ENCODE measurements around the gene FBXL16. TPM values are rescaled to one million over a fixed set of nuclear protein-coding genes. Genes with fewer than 3 reads are reported as not detected.

The FBXL16 gene
- total and polyA plus RNA-seq, 3 experiments from 2014 or later: 7.6 to 16.9 (median 11.1) TPM

DNA sequence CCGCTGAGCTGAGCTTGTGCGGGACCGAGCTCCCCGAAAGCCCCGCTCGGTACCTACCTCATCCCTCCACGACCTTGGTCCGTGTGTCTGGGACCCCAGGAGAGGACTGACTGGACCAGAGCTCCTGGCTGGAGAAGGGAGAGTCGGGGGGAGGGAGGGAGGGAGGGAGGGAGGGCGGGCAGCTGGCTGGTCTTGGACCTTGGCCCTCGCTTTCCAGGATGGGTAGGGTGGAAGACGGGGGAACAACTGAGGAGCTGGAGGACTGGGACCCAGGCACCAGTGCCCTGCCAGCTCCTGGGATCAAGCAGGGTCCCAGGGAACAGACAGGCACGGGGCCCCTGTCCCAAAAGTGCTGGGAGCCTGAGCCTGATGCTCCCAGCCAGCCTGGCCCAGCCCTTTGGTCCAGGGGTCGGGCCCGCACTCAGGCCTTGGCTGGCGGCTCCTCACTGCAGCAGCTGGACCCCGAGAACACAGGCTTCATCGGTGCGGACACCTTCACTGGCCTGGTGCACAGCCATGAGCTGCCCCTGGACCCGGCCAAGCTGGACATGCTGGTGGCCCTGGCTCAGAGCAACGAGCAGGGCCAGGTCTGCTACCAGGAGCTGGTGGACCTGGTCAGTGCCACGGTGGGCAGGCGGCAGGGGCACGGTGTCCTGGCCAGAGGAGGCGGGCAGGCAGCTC is 29.6 kb downstream of the FBXL16 start:
- peaks cover 0 to 6% of the 10 kb centered on the region in 2 donors for H3K27me3 Mint-ChIP-seq
- ChIA-PET POLR2A (interaction anchor here (1.1 to 1.2 kb wide), 2 partner anchors 28 to 32 kb away, joined by 3 read pairs; no protein-coding TSS in a partner anchor), CTCF (interaction anchor here (1.2 to 1.3 kb wide), 2 partner anchors 14 to 65 kb away, joined by 3 read pairs; partner anchors contain the start of gene CIAO3)
- H3K36me3 ChIP-seq (ENCODE audit: insufficient read depth, low read length): peaks cover 4% of the 10 kb centered on the region
- DNase-seq: no peak
- H3K27ac ChIP-seq (ENCODE audit: low read depth, low read length): no peak overlapping the region
- H3K27ac Mint-ChIP-seq: no peak overlapping the region
- H3K27me3 ChIP-seq (ENCODE audit: insufficient read depth, low read length, poor library complexity, severe bottlenecking): no peaks in the 10 kb centered on the region
- no peak overlapping the region for H3K4me3 ChIP-seq (ENCODE audit: low read length)
- no peak overlapping the region for H3K4me3 Mint-ChIP-seq
- no peaks in the 10 kb centered on the region for H3K9me3 Mint-ChIP-seq
- H3K36me3 Mint-ChIP-seq: peaks cover 0 to 25% (median 0%) of the 10 kb centered on the region in 3 donors
- peaks cover 5 to 22% (median 8%) of the 10 kb centered on the region in 3 donors for H3K4me1 Mint-ChIP-seq
- no peaks in the 10 kb centered on the region for H3K9me3 ChIP-seq (ENCODE audit: low read length)
- H3K4me1 ChIP-seq (ENCODE audit: insufficient read depth, low read length): peaks cover 13% of the 10 kb centered on the region

DNA sequence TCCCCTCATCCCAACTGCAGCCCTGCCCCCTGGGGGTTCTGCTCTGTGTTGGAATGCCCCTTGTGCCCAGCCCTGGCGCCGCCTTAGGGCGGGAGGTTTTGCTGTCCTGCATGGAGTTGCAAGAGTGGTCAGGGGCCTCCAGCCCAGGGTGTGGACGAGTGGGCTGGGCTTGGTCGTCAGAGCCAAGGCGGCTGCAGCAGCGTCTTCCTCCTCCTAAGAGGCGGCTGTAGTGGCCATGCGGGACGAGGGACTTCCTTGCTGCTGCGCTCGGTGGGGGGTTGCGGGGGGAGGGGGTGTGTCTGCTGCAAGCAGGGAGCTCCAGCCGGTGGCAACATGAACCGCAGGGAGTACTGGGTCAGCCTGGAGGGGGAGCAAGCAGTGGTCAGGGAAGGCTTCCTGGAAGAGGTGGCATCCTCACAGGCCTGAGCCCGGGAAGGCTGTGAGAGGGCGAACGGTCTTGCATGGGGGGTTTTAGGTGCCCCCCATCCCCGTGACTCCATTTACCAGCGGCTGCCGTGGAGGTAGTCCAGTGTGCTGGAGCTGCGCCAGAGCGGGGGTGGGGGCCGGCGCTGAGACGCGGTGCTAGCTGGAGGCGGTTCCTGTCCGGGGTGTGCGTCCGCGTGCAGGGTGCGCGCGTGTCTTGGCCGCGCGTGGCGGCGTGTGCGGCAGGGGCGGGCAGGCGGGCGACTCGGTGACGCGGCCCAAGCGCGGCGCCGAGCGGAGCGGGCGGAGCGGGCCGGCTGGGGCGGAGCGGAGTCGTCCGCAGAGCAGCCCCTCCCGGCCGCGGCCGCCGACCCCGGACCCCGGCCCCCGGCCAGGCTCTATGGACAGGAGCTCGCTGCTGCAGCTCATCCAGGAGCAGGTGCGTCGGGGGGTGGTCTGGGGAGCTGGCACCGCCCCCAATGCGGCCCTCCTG is 30.4 kb downstream of the FBXL16 start, which contains the start of gene RHBDL1:
TSS of gene RHBDL1 (plus strand) at position 704 of the 916 bp plus-strand sequence. CDS start at position 824, 120 bp downstream.
- Histone ChIP-seq H3K9me3 (ENCODE audit: low read length) (no peaks in the 10 kb centered on the region), H3K27ac (ENCODE audit: low read depth, low read length) (no peak within 1 kb of the TSS), H3K27me3 (ENCODE audit: insufficient read depth, low read length, poor library complexity, severe bottlenecking) (no peaks in the 10 kb centered on the region), H3K4me3 (ENCODE audit: low read length) (no peak within 1 kb of the TSS), H3K4me1 (ENCODE audit: insufficient read depth, low read length) (peaks cover 10% of the 10 kb centered on the region), H3K36me3 (ENCODE audit: insufficient read depth, low read length) (peaks cover 4% of the 10 kb centered on the region)
- POLR2A ChIA-PET: interaction anchor here (1.2 kb wide), 1 partner anchor 29 kb away, joined by 3 read pairs; no protein-coding TSS in a partner anchor
- CTCF ChIA-PET: interaction anchor here (1.2 to 1.3 kb wide), 2 partner anchors 13 to 66 kb away, joined by 3 read pairs; partner anchors contain the start of gene CIAO3
- Mint-ChIP-seq H3K27me3 (peaks cover 0 to 6% of the 10 kb centered on the region in 2 donors), H3K4me3 (peak within 1 kb of the TSS in 5 of 7 donors; percentile 15 to 40 (median 27)), H3K4me1 (peaks cover 5 to 20% (median 6%) of the 10 kb centered on the region in 3 donors), H3K9me3 (no peaks in the 10 kb centered on the region), H3K36me3 (peaks cover 0 to 30% (median 0%) of the 10 kb centered on the region in 3 donors), H3K27ac (no peak within 1 kb of the TSS)
- no peak for DNase-seq

DNA sequence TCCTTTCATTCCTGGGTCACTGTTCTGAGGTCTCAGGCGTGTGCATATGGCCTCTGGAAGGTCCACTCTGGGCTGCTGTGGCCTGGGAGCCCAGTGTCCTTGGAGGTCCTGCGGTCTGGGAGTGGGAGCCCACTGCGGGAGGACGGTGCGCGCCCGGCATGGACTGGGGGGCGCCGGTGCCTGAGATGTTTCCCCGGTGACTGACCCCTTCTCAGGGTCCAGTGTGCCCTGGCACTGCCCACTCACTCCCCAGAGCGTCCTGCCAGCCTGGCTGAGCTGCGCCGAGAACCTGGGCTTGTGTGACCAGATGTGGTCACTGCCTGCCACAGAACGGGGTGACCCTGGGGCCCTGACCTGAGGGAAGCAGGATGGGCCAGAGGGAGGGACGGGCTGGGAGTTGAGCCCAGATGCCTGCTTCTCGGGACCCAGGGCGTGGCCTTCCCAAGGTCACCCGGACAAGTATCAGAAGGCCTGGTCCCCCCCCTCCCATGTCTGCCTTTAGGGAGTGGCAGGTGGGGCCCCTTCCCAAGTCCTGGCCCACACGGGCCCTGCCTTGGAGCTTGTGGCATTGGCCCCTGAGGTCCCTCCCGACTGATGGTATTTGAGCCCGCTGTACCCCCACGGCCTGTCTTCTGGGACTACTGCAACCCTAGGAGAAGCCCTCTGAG is 31.3 kb downstream of the FBXL16 start:
- peaks cover 8% of the 10 kb centered on the region for H3K4me1 ChIP-seq (ENCODE audit: insufficient read depth, low read length)
- Mint-ChIP-seq H3K27me3 (peaks cover 0 to 6% of the 10 kb centered on the region in 2 donors), H3K27ac (no peak overlapping the region), H3K9me3 (no peaks in the 10 kb centered on the region), H3K4me1 (peaks cover 5 to 20% (median 5%) of the 10 kb centered on the region in 3 donors), H3K4me3 (peak overlapping the region in 2 of 7 donors; percentile 34), H3K36me3 (peaks cover 0 to 34% (median 0%) of the 10 kb centered on the region in 3 donors)
- no peaks in the 10 kb centered on the region for H3K27me3 ChIP-seq (ENCODE audit: insufficient read depth, low read length, poor library complexity, severe bottlenecking)
- POLR2A ChIA-PET: interaction anchor here (1.2 kb wide), 1 partner anchor 30 kb away, joined by 3 read pairs; no protein-coding TSS in a partner anchor
- peaks cover 4% of the 10 kb centered on the region for H3K36me3 ChIP-seq (ENCODE audit: insufficient read depth, low read length)
- H3K9me3 ChIP-seq (ENCODE audit: low read length): no peaks in the 10 kb centered on the region
- no peak overlapping the region for H3K27ac ChIP-seq (ENCODE audit: low read depth, low read length)
- CTCF ChIA-PET: no interaction called here
- DNase-seq: no peak
- H3K4me3 ChIP-seq (ENCODE audit: low read length): no peak overlapping the region

DNA sequence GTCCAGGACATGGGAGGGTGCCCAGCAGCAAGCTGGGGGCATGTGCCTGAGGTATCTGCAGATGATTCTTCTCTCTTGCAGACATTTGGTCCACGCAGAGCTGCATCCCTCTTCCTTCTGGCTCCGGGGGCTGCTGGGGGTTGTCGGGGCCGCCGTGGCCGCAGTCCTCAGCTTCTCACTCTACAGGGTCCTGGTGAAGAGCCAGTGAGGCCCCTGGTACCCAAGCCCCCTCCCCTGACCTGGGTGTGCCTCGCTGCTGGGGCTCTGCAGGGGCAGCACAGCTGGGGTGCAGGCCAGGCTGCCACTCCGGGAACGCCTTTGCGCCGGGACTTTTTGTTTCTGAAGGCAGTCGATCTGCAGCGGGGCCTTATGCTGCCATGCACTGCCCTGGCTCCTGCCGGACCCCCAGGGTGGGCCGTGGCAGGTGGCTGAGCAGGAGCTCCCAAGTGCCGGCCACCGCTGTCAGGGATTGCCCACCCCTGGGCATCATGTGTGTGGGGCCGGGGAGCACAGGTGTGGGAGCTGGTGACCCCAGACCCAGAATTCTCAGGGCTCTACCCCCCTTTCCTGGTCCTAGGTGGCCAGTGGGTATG is 32.1 kb downstream of the FBXL16 start:
- Histone ChIP-seq H3K4me1 (ENCODE audit: insufficient read depth, low read length) (peaks cover 5% of the 10 kb centered on the region), H3K4me3 (ENCODE audit: low read length) (no peak overlapping the region), H3K27me3 (ENCODE audit: insufficient read depth, low read length, poor library complexity, severe bottlenecking) (no peaks in the 10 kb centered on the region), H3K36me3 (ENCODE audit: insufficient read depth, low read length) (peaks cover 4% of the 10 kb centered on the region), H3K27ac (ENCODE audit: low read depth, low read length) (no peak overlapping the region), H3K9me3 (ENCODE audit: low read length) (no peaks in the 10 kb centered on the region)
- H3K4me1 Mint-ChIP-seq: peaks cover 0 to 20% (median 3%) of the 10 kb centered on the region in 3 donors
- H3K4me3 Mint-ChIP-seq: peak overlapping the region in 2 of 7 donors; percentile 23 to 34
- POLR2A ChIA-PET: no interaction called here
- H3K27ac Mint-ChIP-seq: peak overlapping the region in 1 of 8 donors; percentile 56
- H3K27me3 Mint-ChIP-seq: peaks cover 0 to 6% of the 10 kb centered on the region in 2 donors
- no peaks in the 10 kb centered on the region for H3K9me3 Mint-ChIP-seq
- no peak for DNase-seq
- H3K36me3 Mint-ChIP-seq: peaks cover 0 to 36% (median 0%) of the 10 kb centered on the region in 3 donors
- CTCF ChIA-PET: no interaction called here

DNA sequence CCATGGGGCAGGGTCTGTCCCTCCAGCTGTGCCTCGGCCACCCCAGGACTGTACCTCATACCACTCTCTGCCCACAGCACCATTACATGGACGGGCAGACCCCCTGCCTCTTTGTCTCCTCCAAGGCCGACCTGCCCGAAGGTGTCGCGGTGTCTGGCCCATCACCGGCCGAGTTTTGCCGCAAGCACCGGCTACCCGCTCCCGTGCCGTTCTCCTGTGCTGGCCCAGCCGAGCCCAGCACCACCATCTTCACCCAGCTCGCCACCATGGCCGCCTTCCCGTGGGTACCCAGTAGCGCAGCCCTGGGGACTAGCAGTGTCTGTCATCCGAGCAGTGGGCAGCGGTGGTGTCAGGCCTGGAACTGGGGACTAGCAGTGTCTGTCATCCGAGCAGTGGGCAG is 32.8 kb downstream of the FBXL16 start:
- Mint-ChIP-seq H3K4me1 (peaks cover 0 to 20% (median 3%) of the 10 kb centered on the region in 3 donors), H3K4me3 (peak overlapping the region in 2 of 7 donors; percentile 54 to 78), H3K27ac (peak overlapping the region in 1 of 8 donors; percentile 56), H3K9me3 (no peaks in the 10 kb centered on the region), H3K27me3 (peaks cover 0 to 6% of the 10 kb centered on the region in 2 donors), H3K36me3 (peaks cover 0 to 36% (median 0%) of the 10 kb centered on the region in 3 donors)
- DNase-seq: no peak
- POLR2A ChIA-PET: no interaction called here
- Histone ChIP-seq H3K9me3 (ENCODE audit: low read length) (no peaks in the 10 kb centered on the region), H3K36me3 (ENCODE audit: insufficient read depth, low read length) (peaks cover 4% of the 10 kb centered on the region), H3K27me3 (ENCODE audit: insufficient read depth, low read length, poor library complexity, severe bottlenecking) (no peaks in the 10 kb centered on the region), H3K4me1 (ENCODE audit: insufficient read depth, low read length) (peaks cover 5% of the 10 kb centered on the region), H3K27ac (ENCODE audit: low read depth, low read length) (no peak overlapping the region), H3K4me3 (ENCODE audit: low read length) (no peak overlapping the region)
- CTCF ChIA-PET: no interaction called here

DNA sequence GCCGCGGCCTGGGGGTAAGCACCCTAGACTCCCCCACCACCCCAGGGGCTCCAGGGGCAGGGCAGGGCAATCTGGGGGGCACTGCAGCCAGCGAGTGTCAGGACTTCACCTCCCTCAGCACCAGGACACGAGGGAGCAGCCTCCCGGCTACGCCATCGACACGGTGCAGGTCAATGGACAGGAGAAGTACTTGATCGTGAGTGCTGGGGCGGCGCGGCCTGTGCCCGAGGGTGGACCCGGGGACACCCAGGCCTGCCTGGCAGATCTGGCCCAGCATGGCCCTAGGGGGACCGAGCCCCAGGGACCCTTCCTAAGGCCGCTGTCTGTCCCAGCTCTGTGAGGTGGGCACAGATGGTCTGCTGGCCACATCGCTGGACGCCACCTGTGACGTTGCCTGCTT is 33.2 kb downstream of the FBXL16 start:
- Histone ChIP-seq H3K9me3 (ENCODE audit: low read length) (no peaks in the 10 kb centered on the region), H3K27ac (ENCODE audit: low read depth, low read length) (no peak overlapping the region), H3K27me3 (ENCODE audit: insufficient read depth, low read length, poor library complexity, severe bottlenecking) (no peaks in the 10 kb centered on the region), H3K4me3 (ENCODE audit: low read length) (no peak overlapping the region), H3K36me3 (ENCODE audit: insufficient read depth, low read length) (peaks cover 4% of the 10 kb centered on the region), H3K4me1 (ENCODE audit: insufficient read depth, low read length) (peaks cover 10% of the 10 kb centered on the region)
- H3K9me3 Mint-ChIP-seq: no peaks in the 10 kb centered on the region
- CTCF ChIA-PET: no interaction called here
- H3K4me1 Mint-ChIP-seq: peaks cover 5 to 25% (median 7%) of the 10 kb centered on the region in 3 donors
- peaks cover 0 to 36% (median 0%) of the 10 kb centered on the region in 3 donors for H3K36me3 Mint-ChIP-seq
- H3K27ac Mint-ChIP-seq: no peak overlapping the region
- POLR2A ChIA-PET: interaction anchor here (0.6 kb wide), 1 partner anchor 425 kb away, joined by 3 read pairs; no protein-coding TSS in a partner anchor
- no peak overlapping the region for H3K4me3 Mint-ChIP-seq
- no peak for DNase-seq
- peaks cover 0 to 6% of the 10 kb centered on the region in 2 donors for H3K27me3 Mint-ChIP-seq

Data from CD8-positive, alpha-beta memory T cell (primary cell).